H1 (cell line): ENCODE data around the gene LIMK1. TPM values are rescaled to one million over a fixed set of nuclear protein-coding genes. Genes with fewer than 3 reads are reported as not detected.

ENCODE experiments used
- CTCF ChIA-PET: fragments of 300-600 bp; sonication (Branson Sonifier 250); formaldehyde crosslinking; loops from one replicate; lab custom pipeline; 2021; ENCODE audit not compliant: partially characterized antibody; lab: Charles Lee
- POLR2A ChIA-PET: fragments of 300-600 bp; sonication (Branson Sonifier 250); formaldehyde crosslinking; loops from one replicate; lab custom pipeline; 2021; ENCODE audit warnings: inconsistent platforms; ENCODE audit not compliant: partially characterized antibody; lab: Charles Lee
- DNase-seq, 2 experiments: peaks; one replicate each; pipeline versions ENCODE4 v3.0.0 to v3.0.0-alpha.2; 2010 to 2022; ENCODE audit warnings: low spot score in 2 of 2, low read depth in 1 of 2, mixed read lengths in 1 of 2
- FAIRE-seq: peaks from 2 replicates; lab custom pipeline; 2011; peaks lifted over from hg19 to GRCh38; lab: Jason Lieb, UNC
- H2AFZ ChIP-seq: 2 replicates; pipeline ENCODE4 v1.8.1; 2012; ENCODE audit warnings: low read length, inconsistent platforms
- H2AK5ac ChIP-seq: 2 replicates; pipeline ENCODE4 v1.6.1; 2013; ENCODE audit warnings: low read depth, low read length
- H2BK120ac ChIP-seq: replicated peaks from 2 replicates; pipeline ENCODE3; 2013; ENCODE audit warnings: low read depth, low read length, inconsistent platforms
- H2BK12ac ChIP-seq: 2 replicates; pipeline ENCODE4 v1.6.1; 2013; ENCODE audit warnings: low read depth, low read length
- H2BK15ac ChIP-seq: 2 replicates; pipeline ENCODE4 v1.6.1; 2013; ENCODE audit warnings: low read length
- H2BK20ac ChIP-seq: 2 replicates; pipeline ENCODE4 v1.6.1; 2013; ENCODE audit warnings: low read length
- H2BK5ac ChIP-seq: 2 replicates; pipeline ENCODE4 v1.6.1; 2013; ENCODE audit warnings: low read depth, low read length
- H3K14ac ChIP-seq: 2 replicates; pipeline ENCODE4 v1.6.1; 2013; ENCODE audit warnings: inconsistent platforms; ENCODE audit not compliant: insufficient read length
- H3K18ac ChIP-seq: 2 replicates; pipeline ENCODE4 v1.6.1; 2013; ENCODE audit warnings: low read length; ENCODE audit errors: extremely low read depth
- H3K23ac ChIP-seq: 2 replicates; pipeline ENCODE4 v1.6.1; 2013; ENCODE audit warnings: inconsistent platforms; ENCODE audit not compliant: insufficient read length
- H3K23me2 ChIP-seq: 2 replicates; pipeline ENCODE4 v1.6.1; 2013; ENCODE audit warnings: low read depth, low read length
- H3K27ac ChIP-seq: 2 replicates; pipeline ENCODE4 v1.6.1; 2011; ENCODE audit warnings: low read depth, low read length, inconsistent platforms
- H3K27me3 ChIP-seq, 4 experiments: replicated peaks in 1 of 4; 1 replicate in 1 of 4; 2 replicates in 3 of 4; pipeline versions ENCODE4 v1.6.1 to v1.8.1; 2011 to 2013; ENCODE audit warnings: low read length in 3 of 4, mild to moderate bottlenecking in 3 of 4, inconsistent platforms in 2 of 4, mixed read lengths in 2 of 4, moderate library complexity in 1 of 4; ENCODE audit not compliant: control insufficient read depth in 3 of 4, insufficient read depth in 3 of 4; ENCODE audit errors: extremely low read depth in 1 of 4
- H3K36me3 ChIP-seq, 4 experiments: 2 replicates each; pipeline versions ENCODE4 v1.6.1 to v1.8.1; 2011 to 2013; ENCODE audit warnings: mild to moderate bottlenecking in 4 of 4, low read length in 3 of 4, moderate library complexity in 2 of 4, control low read depth in 1 of 4, inconsistent platforms in 1 of 4; ENCODE audit not compliant: insufficient read depth in 4 of 4, control insufficient read depth in 2 of 4
- H3K4ac ChIP-seq: replicated peaks from 2 replicates; pipeline ENCODE3; 2013; ENCODE audit warnings: low read length, low read depth, mixed read lengths, inconsistent platforms; ENCODE audit not compliant: insufficient read length
- H3K4me1 ChIP-seq, 4 experiments: replicated peaks in 1 of 4; 1 replicate in 1 of 4; 2 replicates in 3 of 4; pipeline versions ENCODE4 v1.6.1 to v1.8.1; 2011 to 2013; ENCODE audit warnings: low read length in 3 of 4, inconsistent platforms in 2 of 4, mixed read lengths in 1 of 4; ENCODE audit not compliant: insufficient read depth in 4 of 4, control insufficient read depth in 3 of 4
- H3K4me2 ChIP-seq, 2 experiments: 2 replicates each; pipeline versions ENCODE4 v1.6.1 to v1.8.1; 2011 to 2013; ENCODE audit warnings: low read depth in 2 of 2, low read length in 2 of 2, control low read depth in 1 of 2, inconsistent platforms in 1 of 2, mild to moderate bottlenecking in 1 of 2; ENCODE audit not compliant: insufficient read depth in 1 of 2
- H3K4me3 ChIP-seq, 4 experiments: fragments of 200-600, 300-600 bp in 1 of 4; sonication (generic), shearing (Covaris generic), sonication (Bioruptor Twin) in 1 of 4; 2 replicates each; pipeline versions ENCODE4 v1.5.1 to v1.8.1; 2011 to 2016; ENCODE audit warnings: low read length in 4 of 4, low read depth in 3 of 4, control low read depth in 2 of 4, inconsistent platforms in 2 of 4, mild to moderate bottlenecking in 2 of 4, mixed read lengths in 1 of 4, moderate library complexity in 1 of 4; ENCODE audit not compliant: insufficient read depth in 2 of 4; ENCODE audit errors: extremely low read depth in 1 of 4
- H3K56ac ChIP-seq: replicated peaks from 2 replicates; pipeline ENCODE3; 2013; ENCODE audit warnings: low read depth, mild to moderate bottlenecking, mixed read lengths, low read length, inconsistent platforms; ENCODE audit not compliant: insufficient read length
- H3K79me1 ChIP-seq: 2 replicates; pipeline ENCODE4 v1.6.1; 2013; ENCODE audit warnings: low read depth, low read length, control low read depth
- H3K79me2 ChIP-seq, 2 experiments: 2 replicates each; pipeline versions ENCODE4 v1.6.1 to v1.8.1; 2012 to 2013; ENCODE audit warnings: low read length in 2 of 2, mild to moderate bottlenecking in 2 of 2, inconsistent platforms in 1 of 2; ENCODE audit not compliant: insufficient read depth in 2 of 2, control insufficient read depth in 1 of 2
- H3K9ac ChIP-seq, 4 experiments: replicated peaks in 1 of 4; 1 replicate in 1 of 4; 2 replicates in 3 of 4; pipeline versions ENCODE4 v1.6.1 to v1.8.1; 2011 to 2013; ENCODE audit warnings: low read depth in 3 of 4, low read length in 3 of 4, control low read depth in 2 of 4, mild to moderate bottlenecking in 2 of 4, moderate library complexity in 2 of 4, inconsistent platforms in 1 of 4; ENCODE audit errors: extremely low read depth in 1 of 4
- H3K9me3 ChIP-seq, 2 experiments: 2 replicates each; pipeline versions ENCODE4 v1.6.1 to v1.8.1; 2012 to 2013; ENCODE audit warnings: mild to moderate bottlenecking in 2 of 2, moderate library complexity in 2 of 2, control low read depth in 1 of 2, inconsistent platforms in 1 of 2, low read depth in 1 of 2, low read length in 1 of 2, mixed read lengths in 1 of 2; ENCODE audit not compliant: insufficient read depth in 2 of 2
- H4K20me1 ChIP-seq, 2 experiments: replicated peaks in 1 of 2; 2 replicates each; pipeline versions ENCODE3 to v1.8.1; 2011 to 2013; ENCODE audit warnings: inconsistent platforms in 2 of 2, low read length in 2 of 2, mild to moderate bottlenecking in 1 of 2; ENCODE audit not compliant: insufficient read depth in 2 of 2, control insufficient read depth in 1 of 2
- H4K5ac ChIP-seq: 2 replicates; pipeline ENCODE4 v1.6.1; 2013; ENCODE audit warnings: low read length, low read depth, mixed read lengths, inconsistent platforms; ENCODE audit not compliant: insufficient read length
- H4K8ac ChIP-seq: 2 replicates; pipeline ENCODE4 v1.8.0; 2013; ENCODE audit warnings: mild to moderate bottlenecking, moderate library complexity, low read length, inconsistent platforms; ENCODE audit not compliant: insufficient read depth; ENCODE audit errors: extremely low read depth
- H4K91ac ChIP-seq: replicated peaks from 2 replicates; pipeline ENCODE3; 2013; ENCODE audit warnings: low read length, mixed read lengths, inconsistent platforms; ENCODE audit not compliant: insufficient read length
- CHD1 ChIP-seq: IDR thresholded peaks from 2 replicates; pipeline ENCODE4 v1.6.1; 2012; ENCODE audit warnings: low read depth, low read length, improper control_type of control experiment
- WGBS, 2 experiments: shearing (Covaris generic) in 1 of 2; methylation state at CpG; one replicate each; pipeline versions ENCODE4 v1.1.6 to v1.1.7; 2013 to 2015; ENCODE audit warnings: low lambda C conversion rate in 2 of 2, mixed read lengths in 2 of 2, inconsistent platforms in 1 of 2, low coverage in 1 of 2, missing lambda C conversion rate in 1 of 2; ENCODE audit not compliant: insufficient replicate concordance in 2 of 2, insufficient coverage in 1 of 2, insufficient read length in 1 of 2; ENCODE audit errors: extremely low coverage in 1 of 2, missing lambda C conversion rate in 1 of 2; 5-methylcytosine and 5-hydroxymethylcytosine counted together
- polyA plus RNA-seq, 7 experiments: library from polyadenylated mRNA; depleted of rRNA in 3 of 7; stranded (reverse) in 5 of 7; unstranded in 2 of 7; fragments of >200 nt in 5 of 7; fragments of 200-250 nt in 2 of 7; gene quantifications; 1 replicate in 5 of 7; 2 replicates in 1 of 7; 4 replicates in 1 of 7; pipeline versions ENCODE4 v1.2.1 to v1.2.3, GENCODE V29; 2011 to 2013; ENCODE audit warnings: missing spikeins in 2 of 7, mixed read lengths in 2 of 7
- total RNA-seq: library from RNA; stranded (reverse); fragmentation: NEBNext Ultra II Directional; extraction: Animal tissue kit (Norgen Biotek cat#: 25700); gene quantifications from 2 replicates; pipeline ENCODE4 v1.2.1, GENCODE V29; 2021

LIMK1 gene
- total and polyA plus RNA-seq, 2 of the 8 experiments (the other 6 are each of a cell fraction or from before 2014, with no cell fraction given) = 93.5 to 108 TPM

- 94% methylated on average over 2 of the region's 2 CpGs; no CpG with 5 or more reads in 1 of the 2 experiments for WGBS, 2 experiments
- no peak for TF ChIP-seq CHD1
Measured at GRCh38 chr7:74059037-74059436, 24.6 kb upstream of the LIMK1 start.

More at GRCh38 chr7:74059037-74059436, 24.6 kb upstream of the LIMK1 start:
- Histone ChIP-seq H3K4me2 (no peak overlapping the region), H4K20me1 (no peaks in the 10 kb centered on the region), H3K4ac (no peak overlapping the region), H3K56ac (no peak overlapping the region), H3K36me3 (no peaks in the 10 kb centered on the region), H3K14ac (no peak overlapping the region), H3K79me1 (no peaks in the 10 kb centered on the region), H2BK120ac (no peak overlapping the region), H2AK5ac (no peak overlapping the region), H4K5ac (no peak overlapping the region), H3K23ac (no peak overlapping the region), H3K9me3 (no peaks in the 10 kb centered on the region), H4K8ac (no peak overlapping the region), H2BK5ac (no peak overlapping the region), H3K23me2 (no peaks in the 10 kb centered on the region), H3K4me3 (no peak overlapping the region), H2BK15ac (no peak overlapping the region), H3K27ac (no peak overlapping the region), H4K91ac (no peak overlapping the region), H2AFZ (no peak overlapping the region), H3K18ac (no peak overlapping the region), H2BK20ac (no peak overlapping the region), H3K79me2 (no peaks in the 10 kb centered on the region), H3K27me3 (peaks cover 0 to 3% (median 0%) of the 10 kb centered on the region in 4 experiments; a peak in 1 of 7 replicates), H3K9ac (no peak overlapping the region), H2BK12ac (no peak overlapping the region), H3K4me1 (no peaks in the 10 kb centered on the region; a peak in 1 of 7 replicates)
- ChIA-PET CTCF (interaction anchor here (0.5 to 3.6 kb wide), 7 partner anchors 10 to 444 kb away, joined by 3 to 12 read pairs (median 4); no protein-coding TSS in a partner anchor), POLR2A (interaction anchor here (0.7 to 1.6 kb wide), 2 partner anchors 11 to 25 kb away, joined by 3 to 5 read pairs; partner anchors contain the start of gene LIMK1)
- DNase-seq (no peak), FAIRE-seq (no peak)
